Left kidney (tissue), 2 donors: Measurements from ENCODE around the gene RAB7B. TPM values are rescaled to one million over a fixed set of nuclear protein-coding genes. Genes with fewer than 3 reads are reported as not detected.

Source experiments
- DNase-seq: peaks from one replicate; pipeline ENCODE4 v3.0.0-alpha.2; 2013
- polyA plus RNA-seq: library from polyadenylated mRNA; unstranded; fragments of 120-200 nt; gene quantifications from one replicate; pipeline ENCODE4 v1.2.1, GENCODE V29; 2013; ENCODE audit not compliant: insufficient read length

The RAB7B gene
- polyA plus RNA-seq, 1 donor, result 2.3 TPM

GRCh38 chr1:206022766-206023165, 19.6 kb upstream of the RAB7B start:
- no peak for DNase-seq

GRCh38 chr1:206021626-206022365, 18.6 kb upstream of the RAB7B start:
- no peak for DNase-seq

DNA sequence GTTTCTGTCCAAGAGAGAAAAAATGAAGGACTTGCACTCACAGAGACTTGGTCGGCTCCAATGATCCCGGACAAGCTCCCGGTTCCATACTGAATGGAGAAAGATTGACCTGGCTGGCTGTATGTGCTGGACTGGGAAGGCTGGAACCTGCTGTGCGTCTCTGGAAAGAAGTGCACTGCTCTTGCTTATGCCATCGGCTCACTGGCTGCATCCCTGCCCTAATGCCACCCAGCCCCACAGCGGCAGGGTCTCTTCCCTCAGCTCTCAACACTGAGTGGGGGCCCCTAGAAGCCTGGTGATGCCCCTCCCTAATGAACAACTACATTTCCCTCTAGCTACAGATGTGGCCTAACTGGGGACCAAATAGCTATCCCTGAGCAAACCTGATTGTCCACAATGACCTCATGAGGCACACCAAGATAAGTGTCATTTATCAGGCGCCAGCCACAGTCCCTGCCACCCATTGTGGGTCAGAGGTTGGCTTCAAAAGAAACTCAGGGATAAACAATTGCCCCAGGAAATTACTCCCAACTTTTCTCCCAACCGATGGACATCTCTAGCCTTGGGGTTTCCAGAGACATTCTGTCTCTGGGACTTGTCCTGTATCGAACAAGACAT, 17.9 kb upstream of the RAB7B start:
- no peak for DNase-seq

GRCh38 chr1:206020393-206021007, 17.3 kb upstream of the RAB7B start:
- DNase-seq, result no peak

DNA sequence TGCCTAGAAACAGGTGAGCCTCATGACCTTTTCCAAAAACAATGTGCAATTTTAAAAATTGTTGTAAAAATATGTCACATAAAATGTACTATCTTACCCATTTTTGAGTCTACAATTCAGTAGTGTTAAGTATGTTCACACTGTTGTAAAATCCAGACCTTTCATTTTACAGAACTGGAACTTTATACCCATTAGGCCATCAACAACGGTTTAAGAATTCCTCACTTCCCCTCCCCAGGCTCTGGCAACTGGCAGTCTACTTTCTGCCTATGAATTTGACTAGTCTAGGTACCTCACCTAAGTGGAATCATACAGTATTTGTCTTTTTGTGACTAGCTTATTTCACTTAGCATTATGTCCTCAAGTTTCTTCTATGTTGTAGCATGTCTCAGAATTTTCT, 11.9 kb upstream of the RAB7B start:
- no peak for DNase-seq

- DNase-seq, result no peak
Observed at GRCh38 chr1:206014601-206015000, 11.4 kb upstream of the RAB7B start.

DNA sequence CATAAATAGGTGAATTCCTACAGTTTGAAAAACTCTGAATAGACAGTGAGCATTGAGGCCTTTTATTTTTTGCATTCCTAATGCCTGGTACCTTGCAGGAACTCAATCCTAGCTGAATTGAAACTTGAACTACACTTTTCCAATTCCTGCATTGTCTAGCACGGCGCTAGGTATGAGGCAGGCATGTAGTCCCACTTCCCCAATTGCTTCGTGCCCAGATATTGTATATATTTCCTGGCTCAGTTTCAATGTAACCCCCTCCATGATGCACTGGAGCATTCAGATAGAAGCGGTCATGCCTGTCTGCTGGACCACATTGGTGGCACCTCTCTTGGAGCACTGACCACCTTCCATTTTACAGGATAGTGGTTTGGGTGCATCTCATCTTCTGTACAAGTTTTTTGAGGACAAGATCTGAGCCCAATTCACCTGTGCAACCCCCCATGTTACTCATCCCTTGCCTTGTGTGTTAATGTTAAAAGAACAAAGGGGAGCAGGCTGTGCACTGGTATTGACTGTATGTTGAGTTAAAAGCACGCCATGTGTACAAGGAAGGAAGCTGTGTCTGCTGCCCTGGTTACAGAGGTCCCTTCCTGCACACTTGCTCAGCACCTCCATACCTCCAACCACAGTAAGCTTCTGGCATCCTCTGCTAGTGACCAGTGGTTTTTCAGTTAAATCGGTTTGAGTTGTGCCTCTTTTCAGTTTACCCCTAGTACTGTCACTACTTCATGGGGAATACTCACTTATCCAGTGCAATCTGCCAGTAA, 10.0 kb upstream of the RAB7B start:
- DNase-seq, result no peak

DNA sequence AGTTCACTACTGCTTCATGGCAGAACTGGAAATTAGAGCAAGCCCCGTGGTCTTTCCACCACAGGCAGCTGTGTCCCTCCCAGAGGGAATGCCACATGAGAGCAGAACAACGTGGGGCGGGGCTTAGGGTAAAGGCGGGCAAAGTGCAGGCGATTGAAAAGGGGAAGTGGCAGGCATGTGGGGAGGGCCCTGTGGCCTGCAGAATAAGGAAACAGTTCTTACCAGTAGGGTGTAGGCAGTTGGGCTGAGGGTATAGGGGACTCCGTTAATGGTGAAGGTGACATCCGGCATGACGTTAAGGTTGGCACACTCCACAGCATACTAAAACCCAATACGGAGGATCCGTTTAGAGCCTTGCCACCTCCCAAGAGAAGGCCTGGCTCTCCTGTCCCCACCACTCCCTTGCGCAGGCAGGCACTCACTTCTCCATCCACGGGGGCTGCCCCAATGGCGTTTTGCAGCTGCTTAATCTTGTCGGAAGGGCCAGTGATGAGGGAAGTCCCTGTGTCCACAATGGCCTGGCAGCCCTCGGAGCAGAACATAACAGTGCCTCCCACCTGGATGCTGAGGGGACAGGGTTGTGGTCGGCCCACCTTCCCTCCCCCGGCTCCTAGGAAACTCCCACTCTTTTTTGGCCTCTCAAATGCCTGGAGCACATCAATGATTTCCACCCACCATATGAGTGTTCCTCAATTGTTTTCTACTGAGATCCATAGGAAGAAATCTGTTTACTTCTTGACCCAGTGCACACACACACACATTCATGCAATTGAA, 9.1 kb upstream of the RAB7B start:
- no peak for DNase-seq

DNA sequence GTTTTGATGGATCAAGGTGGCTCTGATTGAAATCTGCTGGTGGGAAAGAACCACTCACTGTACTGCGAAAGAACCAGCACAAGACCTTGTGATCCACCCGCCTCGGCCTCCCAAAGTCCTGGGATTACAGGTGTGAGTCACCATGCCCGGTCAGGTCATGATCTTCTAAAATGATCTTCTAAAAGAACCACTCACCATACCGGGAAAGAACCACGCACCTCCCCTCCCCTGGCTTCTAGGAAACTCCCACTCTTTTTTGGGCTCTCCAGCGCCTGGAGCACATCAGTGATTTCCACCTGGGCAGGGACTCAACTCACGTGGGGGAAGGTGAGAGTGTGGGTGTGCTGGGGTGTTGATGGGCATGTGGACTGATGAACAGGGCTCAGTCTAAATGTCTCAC, 7.9 kb upstream of the RAB7B start:
- no peak for DNase-seq

- no peak for DNase-seq
Observed at GRCh38 chr1:206010060-206010459, 6.9 kb upstream of the RAB7B start.

GRCh38 chr1:206006946-206007345, 3.8 kb upstream of the RAB7B start:
- DNase-seq, result no peak

DNA sequence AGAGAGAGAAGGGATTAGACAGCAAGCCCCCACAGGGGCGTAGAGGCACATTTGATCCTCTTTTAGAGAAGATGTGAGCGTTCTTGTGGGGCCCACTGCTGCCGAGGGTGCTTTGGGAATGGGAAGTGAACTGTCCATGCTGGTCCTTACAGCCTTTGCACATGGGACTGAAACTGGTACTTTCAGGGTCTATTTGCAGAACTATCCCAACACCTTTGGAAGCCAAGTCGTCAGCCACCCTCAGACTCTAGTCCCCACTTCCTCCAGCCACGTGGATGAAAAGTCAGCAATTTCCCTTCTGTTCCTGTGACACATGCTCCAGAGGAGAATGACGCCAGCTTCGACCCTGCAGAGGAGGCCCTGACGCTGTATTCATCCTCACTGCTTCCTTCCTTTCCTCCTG, 2.6 kb upstream of the RAB7B start:
- no peak for DNase-seq

GRCh38 chr1:206005234-206005633, 2.0 kb upstream of the RAB7B start:
- no peak for DNase-seq

GRCh38 chr1:206004826-206005225, 1.6 kb upstream of the RAB7B start:
- no peak for DNase-seq

GRCh38 chr1:206003854-206004800, 932 bp upstream of the RAB7B start:
- no peak for DNase-seq

- no peak for DNase-seq
Observed at GRCh38 chr1:206002160-206002559, 1.0 kb downstream of the RAB7B start.

DNA sequence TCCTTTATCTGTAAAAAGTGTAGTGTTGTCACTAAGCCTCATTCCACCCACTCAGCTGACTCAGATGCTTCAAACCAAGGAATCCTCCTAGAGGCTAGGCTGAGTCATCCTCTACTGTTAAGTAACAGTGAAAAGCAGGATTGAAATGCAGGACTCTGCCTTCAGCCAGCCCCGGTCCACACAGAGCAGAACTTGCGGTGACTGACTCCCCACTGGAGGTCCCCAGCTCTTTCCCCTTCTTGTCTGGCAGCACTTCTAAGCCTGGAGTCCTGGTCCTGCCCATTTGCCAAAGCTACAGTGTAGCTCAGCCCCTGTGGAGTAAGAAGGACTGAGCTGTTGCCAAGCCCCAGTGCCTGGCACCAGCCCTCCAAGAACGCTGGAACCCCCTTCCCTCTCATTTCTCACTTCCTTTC, 1.7 kb downstream of the RAB7B start:
- no peak for DNase-seq

GRCh38 chr1:206000641-206001339, 2.4 kb downstream of the RAB7B start:
- DNase-seq, result no peak

DNA sequence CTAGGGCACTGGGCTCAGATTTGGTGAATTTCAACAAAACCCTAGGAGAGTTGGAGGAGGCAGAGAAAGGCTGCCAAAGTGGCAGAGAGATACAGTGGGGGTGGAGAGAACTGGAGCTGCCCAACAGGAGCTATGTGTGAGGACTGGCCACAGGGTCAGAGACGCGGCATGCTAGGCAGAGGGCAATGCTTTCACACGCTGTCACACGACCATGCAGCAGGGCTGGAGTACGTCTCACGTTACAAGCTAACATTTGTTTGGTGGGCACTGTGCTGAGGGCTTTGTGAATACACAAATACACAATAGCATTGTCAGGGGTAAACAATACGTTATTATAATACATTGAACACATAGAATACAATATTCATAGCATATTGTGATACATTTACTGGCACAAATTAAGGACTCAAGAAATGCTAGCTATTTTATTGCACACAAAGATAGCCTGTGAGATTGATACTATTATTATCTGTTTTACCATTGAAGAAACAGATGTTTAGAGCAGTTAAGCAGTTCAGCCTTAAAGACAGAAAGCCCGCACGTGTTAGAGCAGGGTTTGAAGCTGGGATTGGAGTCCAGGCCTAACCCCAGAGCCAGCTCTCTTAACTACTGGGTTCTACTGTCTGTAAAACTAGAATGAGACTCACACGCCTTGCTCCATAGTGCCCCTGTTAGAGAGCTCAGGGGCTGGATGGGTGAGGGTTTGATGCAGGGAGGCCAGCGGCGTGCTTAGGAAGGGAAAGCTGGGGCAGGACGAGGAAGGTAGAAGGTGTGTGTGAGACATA, 4.5 kb downstream of the RAB7B start:
- DNase-seq, result no peak
